GM12891 (cell line): ENCODE data around the gene ITPR3.

Source experiments
- POLR2A ChIP-seq: IDR thresholded peaks from 2 replicates; pipeline ENCODE4 v1.6.1; 2011; ENCODE audit warnings: low read depth, low read length, control low read depth
- POLR2AphosphoS5 ChIP-seq: IDR thresholded peaks from 2 replicates; pipeline ENCODE4 v1.6.1; 2011; ENCODE audit warnings: low read depth, low read length, control low read depth
- SPI1 ChIP-seq: IDR thresholded peaks from 2 replicates; pipeline ENCODE4 v1.6.1; 2011; ENCODE audit warnings: low read depth, low read length, control low read depth
- TAF1 ChIP-seq: IDR thresholded peaks from 2 replicates; pipeline ENCODE4 v1.6.1; 2011; ENCODE audit warnings: low read depth, low read length, control low read depth

DNA sequence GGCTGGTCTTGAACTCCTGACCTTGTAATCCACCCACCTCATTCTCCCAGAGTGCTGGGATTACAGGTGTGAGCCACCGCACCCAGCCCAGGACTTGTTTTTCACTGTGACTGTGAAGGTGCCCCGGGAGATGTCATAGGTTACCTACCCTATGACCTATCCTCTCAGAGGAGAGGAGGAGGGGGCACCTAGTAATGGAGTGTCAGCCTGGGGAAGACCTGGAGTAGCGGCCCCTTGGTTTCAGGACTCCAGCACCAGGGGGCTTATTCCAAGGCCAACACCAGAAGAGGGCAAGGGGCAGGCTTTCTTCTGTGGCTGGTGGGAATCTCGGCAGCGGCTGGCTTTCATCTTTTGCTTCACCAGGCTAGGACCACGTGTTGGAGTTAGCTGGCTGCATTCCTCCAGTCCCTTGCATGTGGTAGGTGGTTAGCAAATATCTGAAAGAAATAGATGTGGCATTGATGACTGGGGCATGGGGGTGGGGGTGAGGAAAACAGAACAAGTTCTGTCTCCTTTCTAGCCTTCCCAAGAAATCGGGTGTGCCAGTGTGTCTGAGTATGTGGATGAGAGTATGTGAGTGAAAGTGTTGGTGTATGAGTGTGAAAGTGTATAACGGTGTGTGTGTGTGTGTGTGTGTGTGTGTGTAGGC, 7.9 kb upstream of the ITPR3 start:
- TF ChIP-seq TAF1 (no peak), POLR2A (no peak), SPI1 (no peak), POLR2AphosphoS5 (no peak)
